Trophoblast cell (in vitro differentiated cells and primary cell): Measurements from ENCODE around the gene PRDM16.

Experiments used
- DNase-seq, 2 donors: peaks; one replicate each; pipeline ENCODE4 v3.0.0-alpha.2; 2016
- H2AFZ ChIP-seq: 2 replicates; pipeline ENCODE4 v1.6.1; 2013; ENCODE audit warnings: low read length, moderate library complexity, mild to moderate bottlenecking; ENCODE audit not compliant: insufficient read depth, poor library complexity
- H2AK5ac ChIP-seq: 2 replicates; pipeline ENCODE4 v1.6.1; 2013; ENCODE audit warnings: mild to moderate bottlenecking, low read length
- H2BK120ac ChIP-seq: 2 replicates; pipeline ENCODE4 v1.6.1; 2013; ENCODE audit warnings: low read length, mild to moderate bottlenecking, moderate library complexity; ENCODE audit not compliant: insufficient read depth, poor library complexity
- H2BK12ac ChIP-seq: 2 replicates; pipeline ENCODE4 v1.6.1; 2013; ENCODE audit warnings: mild to moderate bottlenecking, low read length, moderate library complexity
- H2BK5ac ChIP-seq: 2 replicates; pipeline ENCODE4 v1.6.1; 2013; ENCODE audit warnings: low read length, low read depth, moderate library complexity, mild to moderate bottlenecking; ENCODE audit not compliant: poor library complexity
- H3K14ac ChIP-seq: 2 replicates; pipeline ENCODE4 v1.6.1; 2013; ENCODE audit warnings: mild to moderate bottlenecking, low read length
- H3K18ac ChIP-seq: 2 replicates; pipeline ENCODE4 v1.6.1; 2013; ENCODE audit warnings: mild to moderate bottlenecking, low read length
- H3K23ac ChIP-seq: 2 replicates; pipeline ENCODE4 v1.6.1; 2013; ENCODE audit warnings: low read length
- H3K27ac ChIP-seq: 2 replicates; pipeline ENCODE4 v1.5.1; 2013; ENCODE audit warnings: low read depth, mild to moderate bottlenecking, inconsistent platforms, low read length, moderate library complexity
- H3K27me3 ChIP-seq: 2 replicates; pipeline ENCODE4 v1.6.1; 2013; ENCODE audit warnings: inconsistent platforms, mild to moderate bottlenecking, low read length, moderate library complexity; ENCODE audit not compliant: insufficient read depth
- H3K36me3 ChIP-seq, 2 experiments: 1 replicate in 1 of 2; 2 replicates in 1 of 2; pipeline ENCODE4 v1.6.1; 2013; ENCODE audit warnings: low read length in 2 of 2, mild to moderate bottlenecking in 2 of 2, moderate library complexity in 1 of 2; ENCODE audit not compliant: insufficient read depth in 2 of 2, control insufficient read depth in 1 of 2
- H3K4ac ChIP-seq: 2 replicates; pipeline ENCODE4 v1.6.1; 2013; ENCODE audit warnings: low read depth, mild to moderate bottlenecking, low read length, moderate library complexity
- H3K4me1 ChIP-seq, 2 experiments: 1 replicate in 1 of 2; 2 replicates in 1 of 2; pipeline ENCODE4 v1.6.1; 2013; ENCODE audit warnings: low read length in 2 of 2, mild to moderate bottlenecking in 2 of 2, moderate library complexity in 1 of 2; ENCODE audit not compliant: insufficient read depth in 2 of 2, control insufficient read depth in 1 of 2
- H3K4me2 ChIP-seq: 2 replicates; pipeline ENCODE4 v1.6.1; 2013; ENCODE audit warnings: inconsistent platforms, mild to moderate bottlenecking, low read length, moderate library complexity
- H3K4me3 ChIP-seq: 2 replicates; pipeline ENCODE4 v1.5.1; 2013; ENCODE audit warnings: mild to moderate bottlenecking, low read depth, low read length, inconsistent platforms
- H3K79me1 ChIP-seq: one replicate; pipeline ENCODE4 v1.6.1; 2013; ENCODE audit warnings: low read length
- H3K79me2 ChIP-seq: 2 replicates; pipeline ENCODE4 v1.6.1; 2013; ENCODE audit warnings: low read length, mild to moderate bottlenecking; ENCODE audit not compliant: control insufficient read depth, insufficient read depth, poor library complexity
- H3K9ac ChIP-seq: 2 replicates; pipeline ENCODE4 v1.6.1; 2013; ENCODE audit warnings: mild to moderate bottlenecking, low read length
- H3K9me3 ChIP-seq: 2 replicates; pipeline ENCODE4 v1.6.1; 2013; ENCODE audit warnings: low read depth, mild to moderate bottlenecking, control low read depth, inconsistent platforms, low read length; ENCODE audit not compliant: insufficient read depth
- H4K12ac ChIP-seq: 2 replicates; pipeline ENCODE4 v1.6.1; 2013; ENCODE audit warnings: low read depth, mild to moderate bottlenecking, low read length, moderate library complexity
- H4K8ac ChIP-seq: 2 replicates; pipeline ENCODE4 v1.6.1; 2013; ENCODE audit warnings: low read depth, mild to moderate bottlenecking, low read length, moderate library complexity
- H4K91ac ChIP-seq: one replicate; pipeline ENCODE4 v1.6.1; 2013; ENCODE audit warnings: low read depth, mild to moderate bottlenecking, low read length, moderate library complexity
- WGBS: extraction: QIAGEN DNeasy Blood & Tissue Kit; methylation state at CpG from one replicate; pipeline ENCODE4 v1.1.7; 2013; ENCODE audit warnings: missing lambda C conversion rate; ENCODE audit not compliant: insufficient read length, insufficient coverage; ENCODE audit errors: extremely low coverage; 5-methylcytosine and 5-hydroxymethylcytosine counted together

The PRDM16 gene

DNA sequence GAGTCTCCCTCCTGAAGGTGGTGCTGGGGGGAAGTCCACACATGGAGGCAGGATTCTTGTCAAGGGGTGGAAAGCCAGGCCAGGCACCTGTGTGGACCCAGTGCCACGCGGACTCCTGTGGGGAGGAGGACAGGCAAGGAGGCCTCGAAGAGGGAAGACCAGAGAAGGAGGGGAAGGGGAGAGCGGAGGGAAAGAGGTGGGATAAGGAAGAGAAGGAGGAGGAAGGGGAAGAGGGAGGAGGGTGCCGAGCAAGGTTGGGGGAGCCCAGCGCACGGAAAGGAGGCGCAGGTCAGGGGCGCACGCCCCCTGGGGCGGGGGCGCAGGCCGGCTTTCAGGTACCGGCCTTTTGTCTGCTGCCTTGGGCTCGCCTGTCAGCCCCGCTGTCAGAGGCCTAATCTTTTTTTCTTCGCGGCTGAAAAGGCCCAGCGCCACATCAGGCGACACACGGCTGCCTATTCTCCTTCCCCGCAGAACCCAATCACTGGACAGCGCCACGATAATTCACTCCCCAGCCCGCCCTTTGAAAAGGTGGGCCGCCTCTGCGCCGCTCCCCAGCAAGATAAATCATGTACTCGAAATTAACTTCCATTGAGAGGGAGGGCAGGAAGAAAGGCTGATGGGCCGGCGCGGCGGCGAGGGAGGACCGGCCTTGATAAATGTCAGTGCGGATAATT is 42.5 kb downstream of the PRDM16 start:
- no peak overlapping the region for H3K9ac ChIP-seq
- H3K4me3 ChIP-seq = no peak overlapping the region
- no peak overlapping the region for H4K91ac ChIP-seq
- H3K27me3 ChIP-seq = no peaks in the 10 kb centered on the region
- H2BK120ac ChIP-seq = no peak overlapping the region
- no peak overlapping the region for H2BK5ac ChIP-seq
- H3K4me2 ChIP-seq = no peak overlapping the region
- H3K79me1 ChIP-seq = no peaks in the 10 kb centered on the region
- H3K18ac ChIP-seq = no peak overlapping the region
- H2BK12ac ChIP-seq = no peak overlapping the region
- no peak overlapping the region for H4K8ac ChIP-seq
- no peaks in the 10 kb centered on the region for H3K36me3 ChIP-seq
- H2AK5ac ChIP-seq = no peak overlapping the region
- H3K4me1 ChIP-seq = peaks cover 0 to 2% of the 10 kb centered on the region in 2 experiments
- DNase-seq = no peak
- no peak overlapping the region for H3K4ac ChIP-seq
- WGBS = 83% methylated on average over 1 of the region's 36 CpGs
- peaks cover 14% of the 10 kb centered on the region for H3K9me3 ChIP-seq
- H3K14ac ChIP-seq = no peak overlapping the region
- H3K23ac ChIP-seq = no peak overlapping the region
- H4K12ac ChIP-seq = no peak overlapping the region
- H2AFZ ChIP-seq = no peak overlapping the region
- no peaks in the 10 kb centered on the region for H3K79me2 ChIP-seq
- H3K27ac ChIP-seq = no peak overlapping the region

DNA sequence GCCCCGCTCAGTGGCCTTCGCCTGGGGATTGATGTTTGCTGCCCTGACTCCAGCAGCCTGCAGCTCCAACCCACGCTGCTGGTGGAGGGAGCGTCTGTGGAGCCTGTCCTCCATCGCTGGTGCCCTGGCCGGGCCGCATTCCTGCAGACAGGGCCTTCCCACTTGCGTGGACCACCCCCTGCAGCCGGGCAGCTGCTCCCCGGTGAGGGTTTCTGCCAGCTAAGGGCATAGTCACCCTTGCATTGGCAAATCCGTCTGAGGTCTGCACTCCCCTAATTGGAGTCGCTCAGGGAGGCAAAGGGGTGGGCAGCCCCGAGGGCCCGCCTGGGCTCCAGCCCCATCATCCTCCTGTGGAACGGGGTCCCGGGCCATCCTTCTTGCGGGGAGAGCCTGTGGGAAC is 43.5 kb downstream of the PRDM16 start:
- H3K27ac ChIP-seq = no peak overlapping the region
- no CpG with 5 or more reads among the region's 17 CpGs for WGBS
- no peak overlapping the region for H2AFZ ChIP-seq

DNA sequence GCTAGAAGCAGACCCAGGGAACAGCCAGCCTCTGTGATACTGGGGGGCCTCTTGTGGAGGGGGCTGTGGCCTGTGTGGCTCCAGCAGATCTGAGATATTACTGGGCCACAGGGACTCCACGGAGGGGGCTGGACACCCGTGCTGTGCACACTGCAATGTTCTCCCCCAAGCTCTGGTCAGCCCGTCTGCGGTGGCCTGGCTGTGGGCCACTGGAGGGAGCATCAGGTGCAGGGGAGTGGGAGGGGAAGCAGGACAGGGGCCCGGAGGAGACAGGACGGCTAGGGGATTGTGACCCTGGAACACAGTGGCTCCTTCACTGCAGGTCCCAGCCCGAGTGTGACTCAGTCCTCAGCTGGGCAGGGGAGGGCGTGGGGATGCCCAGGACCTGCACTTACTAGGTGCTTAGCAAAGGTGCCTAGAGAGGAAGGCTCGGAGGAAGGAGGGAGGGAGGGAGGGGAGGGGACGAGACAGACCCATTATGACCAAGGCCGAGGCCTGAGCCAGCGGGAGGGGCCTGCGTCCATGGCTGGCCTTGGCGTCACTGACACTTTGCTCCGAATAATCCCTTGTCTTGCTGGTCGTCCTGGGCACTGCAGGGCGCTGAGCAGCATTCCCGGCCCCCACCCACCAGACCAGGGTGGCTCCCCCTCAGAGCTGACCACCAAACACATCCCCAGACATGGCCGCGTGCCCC is 44.2 kb downstream of the PRDM16 start:
- no peak for DNase-seq
- Histone ChIP-seq H2BK120ac (no peak overlapping the region), H3K27ac (no peak overlapping the region), H3K9ac (no peak overlapping the region), H3K23ac (no peak overlapping the region), H3K14ac (no peak overlapping the region), H3K9me3 (peaks cover 12% of the 10 kb centered on the region), H3K4me1 (peaks cover 0 to 2% of the 10 kb centered on the region in 2 experiments), H3K79me2 (no peaks in the 10 kb centered on the region), H3K36me3 (no peaks in the 10 kb centered on the region), H3K27me3 (no peaks in the 10 kb centered on the region), H4K8ac (no peak overlapping the region), H4K91ac (no peak overlapping the region), H2BK12ac (no peak overlapping the region), H3K4me3 (no peak overlapping the region), H2AK5ac (no peak overlapping the region), H3K79me1 (no peaks in the 10 kb centered on the region), H4K12ac (no peak overlapping the region), H3K4ac (no peak overlapping the region), H3K4me2 (no peak overlapping the region), H2BK5ac (no peak overlapping the region), H3K18ac (no peak overlapping the region), H2AFZ (no peak overlapping the region)
- no CpG with 5 or more reads among the region's 20 CpGs for WGBS

More for the DNA sequence above, 43.5 kb downstream of the PRDM16 start:
- no peak overlapping the region for H4K8ac ChIP-seq
- H2BK12ac ChIP-seq = no peak overlapping the region
- no peak overlapping the region for H4K12ac ChIP-seq
- no peak overlapping the region for H3K4me3 ChIP-seq
- H3K4me1 ChIP-seq = peaks cover 0 to 2% of the 10 kb centered on the region in 2 experiments
- no peak overlapping the region for H2AK5ac ChIP-seq
- H2BK120ac ChIP-seq = no peak overlapping the region
- no peaks in the 10 kb centered on the region for H3K79me1 ChIP-seq
- no peak overlapping the region for H3K23ac ChIP-seq
- no peak overlapping the region for H2BK5ac ChIP-seq
- no peaks in the 10 kb centered on the region for H3K36me3 ChIP-seq
- no peak overlapping the region for H3K18ac ChIP-seq
- H3K9ac ChIP-seq = no peak overlapping the region
- no peak overlapping the region for H3K4ac ChIP-seq
- H3K14ac ChIP-seq = no peak overlapping the region
- no peaks in the 10 kb centered on the region for H3K79me2 ChIP-seq
- H3K9me3 ChIP-seq = peaks cover 13% of the 10 kb centered on the region
- no peak overlapping the region for H4K91ac ChIP-seq
- no peak for DNase-seq
- H3K27me3 ChIP-seq = no peaks in the 10 kb centered on the region
- no peak overlapping the region for H3K4me2 ChIP-seq

- Histone ChIP-seq H4K12ac (no peak overlapping the region), H3K27ac (no peak overlapping the region), H3K79me1 (no peaks in the 10 kb centered on the region), H3K27me3 (no peaks in the 10 kb centered on the region), H2BK12ac (no peak overlapping the region), H2BK120ac (no peak overlapping the region), H3K9me3 (peaks cover 9% of the 10 kb centered on the region), H3K4me2 (no peak overlapping the region), H2AFZ (no peak overlapping the region), H3K36me3 (no peaks in the 10 kb centered on the region), H3K9ac (no peak overlapping the region), H4K8ac (no peak overlapping the region), H3K14ac (no peak overlapping the region), H3K79me2 (no peaks in the 10 kb centered on the region), H2BK5ac (no peak overlapping the region), H3K4ac (no peak overlapping the region), H3K4me1 (peaks cover 0 to 2% of the 10 kb centered on the region in 2 experiments), H3K18ac (no peak overlapping the region), H3K23ac (no peak overlapping the region), H4K91ac (no peak overlapping the region), H2AK5ac (no peak overlapping the region), H3K4me3 (no peak overlapping the region)
- no peak for DNase-seq
- WGBS = no CpG with 5 or more reads among the region's 6 CpGs
These were observed 44.7 kb downstream of the PRDM16 start for GRCh38 chr1:3113741-3114056.
